Measurements from ENCODE around the gene LRRC58. TPM values are rescaled to one million over a fixed set of nuclear protein-coding genes. Genes with fewer than 3 reads are reported as not detected.

LRRC58 gene
- total RNA-seq, 6 donors from 2014 or later: 13.6 to 33.5 (median 18.6) TPM

DNA sequence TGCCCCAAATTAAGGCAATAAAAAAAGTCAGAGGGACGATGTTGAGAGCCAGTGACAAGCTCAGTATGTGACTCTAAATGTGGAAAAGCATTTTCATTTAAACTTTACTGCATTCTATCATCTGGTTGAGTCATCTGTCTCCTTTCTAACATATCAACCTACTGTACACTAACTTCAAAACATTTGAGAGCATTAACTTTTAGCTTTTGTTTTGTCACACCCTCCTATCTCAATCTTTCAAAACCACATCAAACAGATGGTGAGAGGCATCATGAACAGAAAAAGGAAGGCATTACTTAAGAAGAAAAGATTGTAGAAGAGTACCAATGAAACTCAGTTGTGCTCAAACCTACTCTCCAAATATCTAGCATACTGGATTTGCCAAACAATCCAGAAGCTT, 4.8 kb downstream of the LRRC58 start:
- DNase-seq: no peak
- no peak overlapping the region for H3K27ac ChIP-seq
- peaks cover 8 to 29% (median 21%) of the 10 kb centered on the region in 4 donors for H3K4me1 ChIP-seq
- ATAC-seq (ENCODE audit: low FRiP score in 2 of 2): no peak
- TF ChIP-seq POLR2AphosphoS5 (IDR thresholded peaks at IDR 0.05): no peak
- TF ChIP-seq EP300 (IDR thresholded peaks at IDR 0.05): no peak
- no peak for TF ChIP-seq CTCF (IDR thresholded peaks at IDR 0.05)
- TF ChIP-seq POLR2A (IDR thresholded peaks at IDR 0.05): no peak
- no peaks in the 10 kb centered on the region for H3K27me3 ChIP-seq
- H3K36me3 ChIP-seq: peaks cover 0 to 3% (median 0%) of the 10 kb centered on the region in 4 donors
- 70 to 71% methylated on average over 1 of the region's 1 CpG for WGBS, 2 donors
- no peak overlapping the region for H3K4me3 ChIP-seq
- H3K9me3 ChIP-seq: peaks cover 0 to 4% (median 2%) of the 10 kb centered on the region in 4 donors

DNA sequence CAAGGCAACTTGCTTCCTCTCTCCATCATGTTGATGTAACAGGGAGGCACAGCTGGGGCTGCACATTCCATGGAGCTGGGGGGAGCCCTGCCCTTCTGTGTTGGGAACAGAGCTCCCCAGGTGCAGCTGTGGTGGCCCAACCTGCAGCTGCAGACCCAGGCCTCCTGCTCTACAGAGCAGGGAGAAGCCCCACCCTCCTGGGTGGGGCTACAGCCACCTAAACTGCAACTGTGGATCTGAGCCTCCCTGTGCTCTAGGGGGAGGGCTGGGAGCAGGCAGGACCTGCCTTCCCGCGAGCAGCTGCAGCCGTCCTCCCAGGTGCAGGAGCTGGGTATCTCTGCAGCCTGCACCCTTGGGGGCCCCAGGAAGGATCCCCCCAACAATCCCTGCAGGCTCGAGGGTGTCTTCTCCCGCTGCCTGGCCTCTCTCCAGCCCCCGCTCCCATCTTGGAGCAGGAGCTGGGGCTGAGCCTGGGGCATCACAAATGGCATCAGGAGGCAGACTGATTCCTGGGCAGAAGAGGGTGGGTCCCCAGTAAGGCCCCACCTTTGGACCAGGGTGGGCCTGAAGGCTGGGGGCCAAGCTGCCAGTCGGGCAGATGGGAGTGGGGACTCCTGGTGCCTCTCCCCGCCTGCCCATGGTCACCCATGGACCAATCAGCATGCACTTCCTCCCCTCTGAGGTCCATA, 7.4 kb downstream of the LRRC58 start:
- H3K9me3 ChIP-seq: peaks cover 0 to 4% (median 2%) of the 10 kb centered on the region in 4 donors
- no peak overlapping the region for H3K27ac ChIP-seq
- WGBS, 2 donors: 98 to 100% methylated on average over 1 to 4 of the region's 8 CpGs
- no peak for ATAC-seq (ENCODE audit: low FRiP score in 2 of 2)
- H3K4me3 ChIP-seq: no peak overlapping the region
- H3K4me1 ChIP-seq: peaks cover 0 to 13% (median 10%) of the 10 kb centered on the region in 4 donors
- no peaks in the 10 kb centered on the region for H3K27me3 ChIP-seq
- TF ChIP-seq EP300 (IDR thresholded peaks at IDR 0.05) (no peak), POLR2A (IDR thresholded peaks at IDR 0.05) (no peak), CTCF (IDR thresholded peaks at IDR 0.05) (no peak), POLR2AphosphoS5 (IDR thresholded peaks at IDR 0.05) (no peak)
- peaks cover 0 to 3% (median 0%) of the 10 kb centered on the region in 4 donors for H3K36me3 ChIP-seq
- DNase-seq: peak in 1 of 2 donors; percentile 50

- Histone ChIP-seq H3K27ac (no peak overlapping the region), H3K36me3 (peaks cover 0 to 11% (median 4%) of the 10 kb centered on the region in 4 donors), H3K27me3 (no peaks in the 10 kb centered on the region), H3K9me3 (peaks cover 0 to 4% (median 2%) of the 10 kb centered on the region in 4 donors), H3K4me3 (no peak overlapping the region), H3K4me1 (peaks cover 0 to 4% (median under 1%) of the 10 kb centered on the region in 4 donors)
- 97 to 100% methylated on average over 3 of the region's 3 CpGs for WGBS, 2 donors
- ATAC-seq (ENCODE audit: low FRiP score in 2 of 2) (no peak), DNase-seq (no peak)
- no peak for TF ChIP-seq POLR2A (IDR thresholded peaks at IDR 0.05)
- TF ChIP-seq POLR2AphosphoS5 (IDR thresholded peaks at IDR 0.05): no peak
- TF ChIP-seq EP300 (IDR thresholded peaks at IDR 0.05): no peak
- TF ChIP-seq CTCF (IDR thresholded peaks at IDR 0.05): no peak
Observed at GRCh38 chr3:120339362-120339761, 9.8 kb downstream of the LRRC58 start.

DNA sequence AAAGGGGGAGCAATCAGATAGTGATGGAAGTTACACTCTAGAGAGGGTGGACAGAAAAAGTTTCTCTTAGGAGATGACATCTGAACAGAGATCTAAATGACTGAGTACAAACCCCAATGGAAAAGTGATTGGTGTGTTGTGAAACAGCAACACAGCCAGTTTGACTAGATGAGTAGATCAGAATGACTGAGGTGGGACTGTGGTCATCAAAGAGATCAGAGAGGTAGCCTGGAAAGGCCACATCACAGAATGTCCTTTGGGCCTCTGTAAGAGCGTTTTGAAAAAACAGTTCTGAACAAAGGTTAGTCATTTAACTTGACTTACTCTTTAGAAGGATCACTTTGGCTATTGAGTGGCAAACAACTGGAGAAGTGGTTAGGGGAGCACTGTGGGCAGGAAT, 10.6 kb downstream of the LRRC58 start:
- 81 to 86% methylated on average over 1 of the region's 1 CpG for WGBS, 2 donors
- no peak for DNase-seq
- Histone ChIP-seq H3K36me3 (peaks cover 0 to 19% (median 9%) of the 10 kb centered on the region in 4 donors), H3K4me1 (peaks cover 0 to 4% (median 0%) of the 10 kb centered on the region in 4 donors), H3K27ac (no peak overlapping the region), H3K9me3 (peaks cover 0 to 4% (median 2%) of the 10 kb centered on the region in 4 donors), H3K27me3 (no peaks in the 10 kb centered on the region), H3K4me3 (no peak overlapping the region)
- ATAC-seq (ENCODE audit: low FRiP score in 2 of 2): no peak
- TF ChIP-seq POLR2AphosphoS5 (IDR thresholded peaks at IDR 0.05): no peak
- no peak for TF ChIP-seq POLR2A (IDR thresholded peaks at IDR 0.05)
- TF ChIP-seq EP300 (IDR thresholded peaks at IDR 0.05): no peak
- no peak for TF ChIP-seq CTCF (IDR thresholded peaks at IDR 0.05)

DNA sequence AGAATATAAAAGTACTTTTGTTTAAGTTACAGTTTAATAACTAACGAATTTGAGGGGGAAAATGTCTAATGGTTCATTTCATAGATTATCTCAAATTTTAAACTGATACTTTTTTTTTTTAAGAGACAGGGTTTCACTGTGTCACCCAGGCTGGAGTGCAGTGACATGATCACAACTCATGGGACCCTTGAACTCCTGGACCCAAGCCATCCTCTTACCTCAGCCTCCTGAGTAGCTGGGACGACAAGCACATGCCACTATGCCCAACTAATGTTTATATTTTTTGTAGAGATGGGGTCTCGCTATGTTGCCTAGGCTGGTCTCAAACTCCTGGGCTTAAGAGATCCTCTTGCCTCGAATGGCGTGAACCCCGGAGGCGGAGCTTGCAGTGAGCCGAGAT, 16.5 kb downstream of the LRRC58 start:
- H3K4me3 ChIP-seq: no peak overlapping the region
- no peak overlapping the region for H3K27ac ChIP-seq
- peaks cover 21 to 66% (median 35%) of the 10 kb centered on the region in 4 donors for H3K36me3 ChIP-seq
- H3K9me3 ChIP-seq: no peaks in the 10 kb centered on the region
- 95 to 96% methylated on average over 8 of the region's 8 CpGs for WGBS, 2 donors
- DNase-seq (no peak), ATAC-seq (ENCODE audit: low FRiP score in 2 of 2) (no peak)
- no peaks in the 10 kb centered on the region for H3K27me3 ChIP-seq
- no peak for TF ChIP-seq EP300 (IDR thresholded peaks at IDR 0.05)
- TF ChIP-seq POLR2A (IDR thresholded peaks at IDR 0.05): no peak
- TF ChIP-seq POLR2AphosphoS5 (IDR thresholded peaks at IDR 0.05): no peak
- no peak for TF ChIP-seq CTCF (IDR thresholded peaks at IDR 0.05)
- H3K4me1 ChIP-seq: no peaks in the 10 kb centered on the region

Data from upper lobe of left lung (tissue), 6 donors.